GM10266 (cell line): ENCODE measurements around the gene MAD1L1.
A peak's percentile ranks its signal among the peaks of the same experiment; 100 is the strongest.

ENCODE experiments used
- DNase-seq: peaks from one replicate; pipeline ENCODE4 v3.0.0; 2012; ENCODE audit errors: extremely low spot score
- TF ChIP-seq, protein P1 (sequence below): IDR thresholded peaks from 2 replicates; pipeline ENCODE4 v1.5.1; 2012; ENCODE audit warnings: mild to moderate bottlenecking, low read depth; ENCODE audit not compliant: control insufficient read depth, insufficient read depth; ENCODE audit errors: missing control alignments

Gene MAD1L1

GRCh38 chr7:2266911-2267310, 34.2 kb upstream of the MAD1L1 start:
- no peak for DNase-seq
- TF ChIP-seq, protein P1, sequence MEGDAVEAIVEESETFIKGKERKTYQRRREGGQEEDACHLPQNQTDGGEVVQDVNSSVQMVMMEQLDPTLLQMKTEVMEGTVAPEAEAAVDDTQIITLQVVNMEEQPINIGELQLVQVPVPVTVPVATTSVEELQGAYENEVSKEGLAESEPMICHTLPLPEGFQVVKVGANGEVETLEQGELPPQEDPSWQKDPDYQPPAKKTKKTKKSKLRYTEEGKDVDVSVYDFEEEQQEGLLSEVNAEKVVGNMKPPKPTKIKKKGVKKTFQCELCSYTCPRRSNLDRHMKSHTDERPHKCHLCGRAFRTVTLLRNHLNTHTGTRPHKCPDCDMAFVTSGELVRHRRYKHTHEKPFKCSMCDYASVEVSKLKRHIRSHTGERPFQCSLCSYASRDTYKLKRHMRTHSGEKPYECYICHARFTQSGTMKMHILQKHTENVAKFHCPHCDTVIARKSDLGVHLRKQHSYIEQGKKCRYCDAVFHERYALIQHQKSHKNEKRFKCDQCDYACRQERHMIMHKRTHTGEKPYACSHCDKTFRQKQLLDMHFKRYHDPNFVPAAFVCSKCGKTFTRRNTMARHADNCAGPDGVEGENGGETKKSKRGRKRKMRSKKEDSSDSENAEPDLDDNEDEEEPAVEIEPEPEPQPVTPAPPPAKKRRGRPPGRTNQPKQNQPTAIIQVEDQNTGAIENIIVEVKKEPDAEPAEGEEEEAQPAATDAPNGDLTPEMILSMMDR, result no peak

DNA sequence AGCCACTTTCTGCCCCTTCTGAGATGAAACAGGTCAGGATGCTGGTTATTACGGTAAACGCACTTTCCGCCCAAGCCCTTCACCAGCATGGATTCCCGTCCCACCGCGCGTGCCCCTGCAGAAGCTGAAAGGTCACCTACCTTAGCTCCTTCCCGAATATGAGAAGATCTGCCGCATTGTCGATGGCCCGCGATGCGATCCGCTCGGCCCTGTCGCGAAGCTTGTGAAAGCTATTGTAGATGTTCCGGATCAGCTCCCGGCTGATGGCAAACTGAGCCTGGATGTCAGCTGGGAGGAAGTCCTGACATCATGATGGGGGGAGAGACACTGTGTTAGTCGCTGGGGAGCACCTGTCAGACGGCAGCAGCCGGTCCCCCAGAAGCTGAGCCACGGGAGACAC, 31.4 kb upstream of the MAD1L1 start:
- no peak for DNase-seq
- TF ChIP-seq, protein P1, result no peak

DNA sequence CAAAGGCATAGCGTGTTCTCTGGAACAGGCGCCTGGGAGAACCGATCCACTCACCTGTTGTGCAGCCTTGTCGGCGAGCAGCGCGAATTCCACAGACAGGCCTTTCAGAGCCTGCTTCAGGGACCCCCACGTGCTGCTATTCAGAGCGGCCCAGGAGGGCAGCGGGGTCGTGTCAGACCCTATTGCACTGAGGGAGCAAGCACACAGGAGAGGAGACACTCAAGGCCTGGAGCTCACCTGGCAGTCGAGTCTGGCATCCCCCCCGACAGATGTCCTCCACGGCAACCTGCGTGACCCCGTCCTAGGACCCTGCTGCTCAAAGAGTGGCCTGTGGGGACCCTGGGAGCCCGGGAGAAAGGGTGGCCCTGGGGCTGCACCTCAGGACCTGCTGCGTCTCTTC, 30.4 kb upstream of the MAD1L1 start:
- no peak for DNase-seq
- TF ChIP-seq, protein P1, result no peak

DNA sequence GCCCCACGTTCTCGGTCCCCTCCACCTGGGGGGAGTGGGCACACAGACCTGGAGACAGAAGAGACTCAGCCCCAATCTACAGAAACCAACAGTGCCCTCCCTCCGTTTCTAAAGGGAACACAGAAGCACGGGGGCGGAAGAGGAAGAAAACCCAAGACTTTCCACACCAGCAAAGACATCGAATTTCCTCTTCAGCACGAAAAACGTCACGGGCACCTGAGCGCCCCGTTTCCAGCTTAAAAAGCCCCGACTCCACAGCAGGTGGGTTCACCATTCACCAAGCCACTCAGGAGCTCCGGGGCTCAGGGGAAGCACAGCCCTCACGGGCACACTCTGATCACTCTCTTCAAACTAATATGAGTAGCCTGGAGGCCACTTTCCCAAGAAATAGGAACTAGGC, 28.9 kb upstream of the MAD1L1 start:
- DNase-seq, result peak; percentile 70
- TF ChIP-seq, protein P1, result no peak

- TF ChIP-seq, protein P1, result no peak
- DNase-seq, result no peak
Measured at GRCh38 chr7:2260820-2261219, 28.1 kb upstream of the MAD1L1 start.

DNA sequence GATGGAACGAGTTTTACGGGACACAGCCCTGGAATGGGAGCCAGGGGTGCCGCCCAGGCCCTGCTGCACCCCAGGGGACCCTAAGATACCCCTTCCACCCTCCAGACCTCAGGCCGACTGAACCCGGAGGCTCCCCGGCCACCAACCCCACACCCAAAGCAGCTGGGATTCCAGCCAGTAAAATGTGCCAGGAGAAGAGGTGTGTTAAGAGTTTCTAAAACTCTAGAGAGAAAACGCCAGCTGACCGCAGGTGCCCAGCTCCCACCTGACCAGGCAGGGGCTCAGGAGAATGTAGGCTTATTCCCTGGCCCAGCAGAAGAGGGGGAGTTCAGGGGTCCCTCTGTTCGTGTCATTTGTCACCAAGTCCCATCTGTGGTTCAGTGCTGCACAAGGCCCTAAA, 26.7 kb upstream of the MAD1L1 start:
- TF ChIP-seq, protein P1, result no peak
- no peak for DNase-seq

DNA sequence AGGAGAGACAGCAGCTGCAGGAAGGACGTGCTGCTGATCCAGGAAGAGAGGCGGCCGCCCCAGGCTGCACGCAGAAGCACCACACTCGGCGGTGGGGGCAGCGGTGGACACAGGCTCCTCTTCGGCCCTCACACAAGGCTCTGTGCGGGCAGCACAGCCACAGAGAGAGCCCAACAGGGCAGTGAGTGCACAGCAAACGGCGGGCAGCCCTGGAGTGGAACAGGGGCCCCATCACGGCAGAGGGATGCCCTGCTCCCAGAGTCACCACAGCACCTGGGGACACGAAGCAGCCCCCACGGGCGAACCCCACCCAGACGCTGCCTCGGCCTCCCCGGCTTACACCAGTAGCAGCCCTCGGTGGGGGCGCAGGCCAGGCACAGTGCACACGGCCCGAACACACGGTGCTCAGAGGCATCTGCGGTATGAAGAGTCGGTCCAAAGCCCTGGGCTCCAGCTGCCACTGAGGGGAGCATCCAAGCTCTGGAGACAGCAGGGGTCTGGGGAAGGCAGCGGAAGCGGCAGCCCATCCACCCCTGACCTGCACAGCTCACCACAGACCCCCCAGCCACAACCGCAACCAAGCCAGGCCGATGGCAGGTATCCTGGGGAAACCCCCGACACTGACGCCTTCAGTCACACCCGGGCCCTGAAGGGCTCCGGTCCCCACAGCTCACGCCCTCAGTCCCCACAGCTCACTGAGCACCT, 26.1 kb upstream of the MAD1L1 start:
- DNase-seq, result peak; percentile 86
- TF ChIP-seq, protein P1, result no peak
